GM19438 (cell line): ENCODE data around the gene MPST.
"Not testable (repeated sequence)": the region's sequence is repeated elsewhere in the genome, so short reads cannot be mapped to it uniquely, and the experiment has no call there.

Source experiments
- ATAC-seq: cut with Tn5 transposase; IDR thresholded peaks from one replicate; pipeline ENCODE4 v1.9.1; 2021; ENCODE audit warnings: low read depth; ENCODE audit not compliant: unreplicated experiment

Gene MPST

DNA sequence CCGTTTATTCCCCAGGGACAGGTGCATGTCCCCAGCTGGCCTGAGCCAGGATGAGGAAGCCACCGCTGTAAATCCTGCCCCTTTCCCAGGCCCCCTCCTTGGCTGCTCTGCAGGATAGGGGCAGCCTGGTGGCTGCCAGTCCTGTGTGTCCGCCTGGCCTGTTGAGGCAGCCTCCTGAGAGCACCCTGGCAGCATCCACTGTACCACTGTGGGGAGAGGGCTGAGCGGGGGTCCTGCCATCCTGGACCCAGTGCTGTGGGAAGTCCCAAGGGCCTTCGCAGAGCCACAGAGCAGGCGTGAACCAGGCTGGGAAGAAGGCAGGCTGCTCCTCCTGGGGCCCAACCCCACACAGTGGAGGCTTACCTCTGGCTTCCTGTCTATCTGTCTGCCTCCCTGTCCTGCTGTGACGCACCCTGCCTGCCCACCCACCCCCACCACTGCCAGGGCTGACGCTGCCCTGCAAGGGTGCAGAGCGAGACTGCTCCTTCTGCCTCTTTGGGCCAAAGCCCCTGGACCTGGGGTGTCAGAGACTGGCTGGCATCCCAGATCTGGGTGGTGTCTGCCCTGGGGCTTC lies 40.4 kb downstream of the MPST start:
- no peak for ATAC-seq

DNA sequence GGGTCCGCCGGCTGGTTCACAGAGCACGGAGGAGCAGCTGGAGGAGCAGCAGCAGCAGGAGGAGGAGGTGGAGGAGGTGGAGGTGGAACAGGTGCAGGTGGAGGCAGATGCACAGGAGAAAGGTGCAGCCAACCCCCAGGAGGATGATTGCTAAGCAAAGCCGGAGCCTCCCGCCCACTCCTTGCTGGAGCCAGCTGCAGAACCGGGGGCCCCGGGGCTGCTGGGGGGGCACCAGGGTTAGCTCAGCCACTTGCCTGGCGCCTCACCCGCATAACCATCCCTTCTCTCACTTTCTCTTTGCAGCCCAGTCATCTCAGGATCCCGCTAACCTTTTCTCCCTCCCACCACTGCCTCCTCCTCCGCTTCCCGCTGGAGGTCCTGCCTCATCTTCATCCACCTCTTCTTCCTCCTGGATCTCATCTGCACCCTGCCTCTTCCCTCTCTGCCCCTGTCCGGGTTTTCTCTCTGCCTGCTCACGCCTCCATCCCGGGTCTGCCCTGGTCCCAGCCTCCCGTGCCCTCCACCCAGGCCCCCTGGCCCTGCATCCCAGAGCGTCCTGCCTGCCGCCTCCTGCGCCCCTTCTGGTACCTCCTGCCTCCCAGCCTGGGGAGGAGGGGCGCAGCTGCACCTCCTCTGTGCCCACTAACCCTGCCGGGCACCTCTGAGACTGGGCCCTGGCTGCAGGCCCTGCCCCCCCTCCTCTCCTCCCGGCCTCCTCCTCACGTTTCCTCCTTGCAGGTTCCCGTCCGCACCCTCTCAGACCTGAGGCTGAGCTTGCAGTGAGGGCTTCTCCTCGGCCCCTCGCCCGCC lies 41.5 kb downstream of the MPST start:
- ATAC-seq: no peak

DNA sequence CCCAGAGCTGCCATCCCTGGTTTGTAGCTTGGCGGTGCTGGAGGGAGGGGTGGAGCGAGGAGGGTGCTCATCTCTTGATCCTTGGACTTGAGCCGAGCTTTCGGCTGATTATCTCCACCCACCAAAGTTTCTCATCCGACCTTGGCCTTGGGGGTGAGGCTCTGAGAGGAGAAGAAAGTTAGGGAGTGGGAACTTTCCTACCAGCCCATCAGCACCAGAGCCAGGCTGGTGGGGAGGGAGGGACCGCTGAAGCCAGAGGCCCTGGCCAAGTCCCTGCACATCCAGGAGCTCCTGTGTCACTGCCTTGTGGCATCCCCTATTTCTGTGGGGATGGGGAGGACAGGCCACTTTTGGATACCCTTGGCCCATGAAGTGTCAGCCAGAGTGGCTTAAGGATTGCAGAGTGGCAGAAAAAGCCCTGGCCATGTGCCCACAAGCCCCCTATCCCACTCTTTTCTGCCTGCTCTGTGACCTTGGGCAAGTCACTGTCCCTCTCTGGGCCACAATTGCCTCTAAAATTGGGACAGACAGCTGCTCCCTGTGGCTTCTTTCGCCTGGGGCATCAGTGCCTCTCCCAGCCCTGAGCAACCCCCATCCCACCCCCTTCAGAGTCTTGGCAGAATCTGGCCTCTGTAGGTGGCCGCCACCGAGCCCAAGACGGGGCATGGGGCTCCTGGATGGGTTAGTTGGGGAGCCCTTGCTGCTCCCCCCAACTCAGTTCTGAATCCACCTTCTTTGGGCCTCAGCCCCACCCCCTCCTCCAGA lies 42.3 kb downstream of the MPST start:
- no peak for ATAC-seq

DNA sequence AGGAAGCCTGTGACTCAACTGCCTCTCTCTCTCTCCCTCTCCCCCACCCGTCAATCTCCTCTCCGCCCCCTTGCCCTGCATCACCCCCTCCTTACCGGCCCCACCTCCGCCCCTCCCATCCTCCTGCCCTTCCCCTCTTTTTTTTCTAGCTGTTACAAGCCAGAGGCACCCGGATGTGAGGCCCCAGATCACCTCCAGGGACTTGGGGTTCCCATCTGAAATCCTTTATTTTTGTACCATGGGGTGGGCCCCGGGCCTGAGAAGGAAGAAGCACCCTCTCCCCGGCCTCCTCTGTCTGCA lies 42.8 kb downstream of the MPST start:
- ATAC-seq: no peak

DNA sequence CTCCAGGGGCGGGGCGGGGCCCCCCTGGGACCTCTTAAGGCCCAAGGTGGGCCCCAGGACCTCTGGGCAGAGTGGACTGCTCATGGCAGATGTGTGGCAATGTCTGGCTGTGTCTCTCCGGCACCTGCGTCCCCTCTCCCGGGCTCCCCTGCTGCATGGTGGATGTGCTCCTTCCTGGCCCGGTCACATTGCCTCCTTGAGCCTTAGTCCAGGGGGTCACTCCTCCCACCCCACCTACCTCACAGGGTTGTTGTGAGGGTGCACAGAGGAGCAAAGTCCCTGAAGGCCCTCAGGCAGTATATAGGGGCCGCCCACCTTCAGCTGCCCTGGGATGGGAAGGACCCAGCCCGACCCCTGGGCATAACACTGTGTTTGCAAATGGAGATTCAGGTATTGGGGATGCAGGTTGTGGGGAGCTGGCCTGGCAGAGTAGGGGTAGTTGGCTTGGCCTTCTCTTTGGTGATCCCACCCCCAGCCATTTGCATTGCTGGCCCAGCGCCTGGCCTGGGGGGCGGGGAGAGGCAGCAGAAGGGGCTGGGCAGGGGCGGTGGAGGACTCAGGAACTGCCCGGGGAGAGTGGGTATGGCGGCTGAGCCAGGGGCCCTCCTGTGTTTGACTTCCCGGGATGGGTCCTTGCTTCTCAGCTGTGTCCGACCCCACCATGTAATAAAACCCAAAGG lies 43.3 kb downstream of the MPST start:
- ATAC-seq: no peak

DNA sequence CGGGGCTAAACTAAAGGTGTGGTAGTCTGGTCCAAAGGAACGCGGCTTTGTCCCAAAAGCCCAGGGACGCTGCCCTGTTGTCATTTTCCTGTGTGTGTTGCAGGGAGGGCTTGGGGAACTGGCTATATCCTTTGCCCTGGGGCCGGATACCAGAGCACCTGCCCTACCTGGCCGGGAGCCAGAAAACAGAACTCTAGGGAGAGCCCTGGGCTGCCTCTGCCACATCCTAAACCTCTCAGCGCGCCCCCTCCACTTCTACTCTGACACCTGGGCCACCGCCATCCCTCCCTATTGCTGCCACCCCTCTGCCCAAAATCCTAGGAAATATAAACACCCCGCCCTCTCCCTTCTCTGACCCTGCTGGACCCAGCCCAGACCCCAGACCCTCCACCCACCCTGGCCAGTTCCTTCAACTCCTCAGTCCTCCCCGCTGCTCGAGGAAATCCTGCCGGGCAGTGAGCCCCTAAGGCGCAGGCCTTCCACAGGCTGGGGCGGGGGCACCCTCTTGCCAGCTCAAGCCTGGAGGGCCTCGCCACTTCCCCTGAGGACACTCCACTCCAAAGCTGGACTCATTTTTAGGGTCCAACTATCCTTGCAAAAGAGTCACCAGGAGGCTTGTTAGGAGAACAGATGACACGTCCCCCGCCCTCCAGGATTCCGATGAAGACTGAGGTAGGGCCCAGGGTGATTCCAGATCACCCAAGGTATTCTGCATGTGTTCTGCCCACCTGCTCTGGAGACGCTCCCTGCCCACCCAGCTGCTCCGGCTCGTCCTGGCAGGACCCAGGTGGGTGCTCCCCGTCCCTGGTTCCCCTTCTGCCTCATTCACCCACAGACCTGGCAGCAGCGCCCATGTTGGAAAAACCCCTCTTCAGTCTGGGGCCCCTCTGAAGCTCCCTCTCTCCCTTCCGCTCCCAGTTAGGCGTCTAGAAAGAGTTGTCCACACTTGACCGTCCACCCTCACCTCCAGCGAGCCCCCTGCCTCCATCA lies 44.2 kb downstream of the MPST start:
- ATAC-seq: no peak

DNA sequence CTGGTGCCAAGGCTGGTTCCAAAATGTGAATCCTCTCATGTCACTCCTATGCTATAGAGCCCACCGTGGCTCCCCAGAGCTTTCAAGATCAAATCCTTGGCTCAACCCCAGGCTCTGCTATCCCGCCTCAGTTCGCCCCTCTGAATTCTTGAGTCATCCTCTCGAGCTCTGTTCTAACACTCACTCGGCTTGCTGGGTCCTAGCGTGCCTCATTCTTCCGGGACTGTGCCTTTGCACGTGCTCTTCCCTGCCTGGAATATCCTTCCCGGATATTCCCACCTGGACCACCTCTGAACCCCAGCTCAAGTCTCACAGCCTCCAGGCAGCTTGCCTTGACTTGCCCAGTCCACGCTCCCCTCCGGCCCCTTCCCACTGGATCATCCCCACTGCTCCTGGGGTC lies 45.0 kb downstream of the MPST start:
- no peak for ATAC-seq

DNA sequence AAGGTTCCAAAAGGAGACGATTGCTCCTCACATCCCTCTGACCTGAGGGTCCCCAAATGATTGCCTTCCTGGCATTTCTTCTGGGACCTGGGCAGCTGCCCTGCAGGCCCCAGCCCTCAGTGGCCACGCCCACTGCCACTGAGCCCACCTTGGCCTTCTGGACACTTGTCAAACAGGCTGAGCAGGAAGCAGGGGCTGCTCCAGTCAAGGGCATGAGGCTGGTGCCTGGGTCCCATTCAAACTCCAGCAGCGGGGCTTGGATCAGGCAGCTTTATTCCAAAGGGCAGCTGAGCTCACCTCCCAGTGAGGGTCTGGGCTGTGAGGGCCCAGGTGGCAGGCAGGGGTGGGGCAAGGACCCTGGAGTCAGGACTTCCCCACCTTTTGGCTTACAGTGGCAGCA lies 45.6 kb downstream of the MPST start:
- ATAC-seq: no peak

DNA sequence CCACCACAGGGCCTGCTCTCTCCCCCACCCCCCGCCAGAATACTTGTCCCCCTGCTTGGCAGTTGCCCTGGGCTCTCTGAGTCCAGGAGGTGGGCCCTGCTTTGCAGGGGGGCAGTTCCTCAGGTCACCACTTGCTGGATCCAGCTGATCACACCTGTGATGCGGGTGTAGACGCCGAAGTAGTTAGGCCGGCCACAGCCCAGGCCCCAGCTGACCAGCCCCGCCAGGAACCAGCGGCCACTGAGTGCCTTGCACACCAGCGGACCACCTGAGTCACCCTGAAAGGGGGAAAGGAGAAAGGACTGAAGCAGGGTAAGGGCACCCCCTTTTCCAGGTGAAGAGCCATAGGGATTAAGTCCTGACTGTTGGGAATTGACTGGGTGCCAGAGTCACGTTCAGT lies 46.4 kb downstream of the MPST start:
- no peak for ATAC-seq

DNA sequence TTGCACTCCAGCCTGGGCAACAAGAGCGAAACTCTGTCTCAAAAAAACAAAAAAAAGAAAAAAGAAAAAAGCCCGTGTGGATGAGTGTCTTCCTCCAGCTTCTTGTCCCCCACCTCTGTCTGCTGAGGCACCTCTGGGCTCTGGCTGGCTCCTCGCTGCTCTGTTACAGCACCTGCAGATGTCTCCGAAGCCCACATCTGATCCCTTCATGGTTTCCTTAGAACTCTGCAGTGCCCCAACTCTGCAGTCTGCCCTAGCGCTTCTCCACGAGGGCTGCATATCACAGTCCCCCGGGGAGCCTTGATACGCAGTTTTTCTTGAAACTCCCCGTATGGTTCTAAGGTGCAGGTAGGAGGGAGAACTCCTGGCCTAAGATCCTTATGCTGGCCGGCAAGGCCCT lies 47.9 kb downstream of the MPST start:
- no peak for ATAC-seq

DNA sequence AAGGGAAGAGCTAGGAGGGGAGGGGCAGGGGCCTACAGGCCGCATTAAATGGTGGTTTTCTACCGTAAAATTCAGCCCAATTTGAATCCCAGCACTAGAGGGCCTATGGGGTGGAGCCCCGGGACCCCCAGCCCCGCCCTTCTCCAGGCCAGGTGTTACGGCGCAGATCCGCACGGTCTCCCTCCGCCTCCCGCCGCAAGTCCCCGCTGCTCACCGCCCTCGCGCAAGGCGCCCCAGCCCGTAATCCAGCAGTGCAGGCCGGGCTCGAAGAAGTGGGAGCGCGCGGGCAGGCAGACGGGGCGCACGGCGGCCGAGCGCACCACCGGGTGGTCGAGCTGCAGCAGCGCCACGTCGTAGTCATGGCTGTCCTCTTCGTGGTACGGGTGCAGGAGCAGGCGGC lies 49.3 kb downstream of the MPST start:
- ATAC-seq: no peak

DNA sequence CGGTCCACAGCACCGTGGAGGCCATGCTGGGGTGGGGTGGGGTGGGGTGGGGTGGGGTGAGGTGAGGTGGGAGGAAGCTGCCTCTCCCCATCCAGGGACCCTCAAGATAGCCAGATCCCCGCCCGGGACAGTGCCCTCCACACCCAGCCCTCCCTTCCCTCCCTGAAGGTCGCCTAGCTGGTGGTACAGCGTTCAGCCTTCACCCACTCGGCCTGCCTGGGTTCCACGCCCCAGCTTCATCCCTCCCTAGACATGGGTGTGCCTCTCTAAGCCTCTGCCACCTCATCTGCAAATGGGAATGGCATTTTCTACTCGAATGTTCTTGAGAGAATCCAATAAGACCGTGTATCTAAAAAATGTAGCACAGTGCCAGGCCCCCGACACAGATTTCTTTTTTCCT lies 49.8 kb downstream of the MPST start:
- no peak for ATAC-seq

DNA sequence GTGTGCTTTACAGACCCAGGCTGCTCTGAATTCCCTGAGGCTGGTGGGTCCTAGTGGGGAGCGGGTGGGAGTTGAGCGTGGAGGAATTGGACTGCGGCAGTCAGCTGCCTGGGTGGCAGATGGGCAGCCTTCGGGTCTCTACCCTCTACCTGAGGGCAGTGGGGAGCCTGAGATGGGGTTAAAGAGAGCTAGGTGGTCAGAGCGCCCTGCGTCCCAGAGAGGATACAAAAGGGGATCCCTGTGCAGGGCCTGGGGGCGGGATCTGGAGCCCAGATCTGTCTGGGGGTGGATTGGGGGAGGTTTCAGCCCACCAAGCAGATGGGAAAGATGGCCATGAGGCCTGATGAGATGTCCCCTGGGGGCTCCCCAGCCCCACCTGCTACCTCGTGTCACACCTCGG lies 50.2 kb downstream of the MPST start:
- ATAC-seq: no peak

DNA sequence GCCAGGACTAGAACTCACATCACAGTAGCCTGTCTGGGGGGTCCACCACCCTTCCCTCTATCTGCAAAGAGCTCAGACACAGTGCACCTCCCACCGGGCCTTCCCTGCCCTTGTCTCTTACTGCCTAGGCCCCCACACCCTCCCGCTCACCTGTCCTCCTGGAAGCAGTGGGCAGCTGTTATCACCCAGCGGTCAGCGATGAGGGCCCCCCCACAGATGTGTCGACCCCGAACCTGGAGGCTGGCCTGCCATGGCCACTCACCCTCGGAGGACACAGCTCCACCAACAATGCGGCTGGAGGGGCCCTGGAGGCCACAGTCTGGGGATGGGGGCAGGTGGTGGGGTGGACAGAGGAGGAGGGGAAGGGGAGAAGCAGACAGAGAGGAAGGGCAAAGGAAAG lies 50.8 kb downstream of the MPST start:
- no peak for ATAC-seq

DNA sequence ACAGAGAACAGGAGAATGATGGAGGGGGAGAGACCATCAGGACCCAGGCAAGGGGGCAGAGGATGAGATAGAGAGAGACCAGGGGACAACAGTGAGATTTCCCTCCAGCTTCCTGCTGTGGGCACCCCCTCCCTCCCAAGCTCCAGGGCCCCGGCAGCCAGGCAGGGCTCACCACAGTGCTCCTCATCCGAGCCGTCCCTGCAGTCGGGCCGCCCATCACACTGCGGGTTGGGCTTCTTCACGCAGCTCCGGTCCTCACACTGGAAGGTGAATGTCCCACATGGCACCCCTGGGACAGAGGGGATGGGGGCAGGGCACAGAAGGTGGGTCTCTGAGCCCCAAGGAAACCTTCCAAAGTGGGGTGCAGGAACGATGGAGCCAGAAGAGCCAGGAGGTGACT lies 51.2 kb downstream of the MPST start:
- no peak for ATAC-seq

DNA sequence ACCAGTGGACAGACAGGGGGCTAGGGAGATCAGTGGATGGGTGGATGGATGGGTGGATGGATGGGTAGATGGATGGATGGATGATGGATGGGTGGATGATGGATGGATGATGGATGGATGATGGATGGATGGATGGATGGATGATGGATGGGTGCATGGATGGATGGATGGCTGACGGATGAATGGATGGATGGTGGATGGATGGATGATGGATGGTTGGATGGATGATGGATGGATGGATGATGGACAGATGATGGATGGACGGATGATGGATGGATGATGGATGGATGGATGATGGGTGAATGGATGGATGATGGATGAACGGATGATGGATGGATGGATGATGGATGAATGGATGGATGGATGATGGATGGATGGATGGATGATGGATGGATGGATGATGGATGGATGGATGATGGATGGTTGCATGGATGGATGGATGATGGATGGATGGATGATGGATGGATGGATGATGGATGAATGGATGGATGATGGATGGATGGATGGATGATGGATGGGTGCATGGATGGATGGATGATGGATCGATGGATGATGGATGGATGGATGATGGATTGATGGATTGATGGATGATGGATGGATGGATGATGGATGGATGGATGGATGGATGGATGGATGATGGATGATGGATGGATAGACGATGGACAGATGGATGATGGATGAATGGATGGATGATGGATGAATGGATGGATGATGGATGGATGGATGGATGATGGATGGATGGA lies 52.5 kb downstream of the MPST start:
- not testable (repeated sequence) for ATAC-seq

DNA sequence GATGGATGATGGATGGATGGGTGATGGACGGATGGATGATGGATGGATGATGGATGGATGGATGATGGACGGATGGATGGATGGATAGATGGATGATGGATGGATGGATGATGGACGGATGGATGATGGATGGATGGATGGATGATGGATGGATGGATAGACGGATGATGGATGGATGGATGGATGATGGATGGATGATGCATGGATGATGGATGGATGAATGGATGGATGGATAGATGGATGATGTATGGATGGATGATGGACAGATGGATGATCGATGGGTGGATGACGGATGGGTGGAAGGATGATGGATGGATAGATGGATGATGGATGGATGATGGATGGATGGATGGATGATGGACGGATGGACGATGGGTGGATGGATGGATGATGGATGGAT lies 53.1 kb downstream of the MPST start:
- ATAC-seq: no peak

DNA sequence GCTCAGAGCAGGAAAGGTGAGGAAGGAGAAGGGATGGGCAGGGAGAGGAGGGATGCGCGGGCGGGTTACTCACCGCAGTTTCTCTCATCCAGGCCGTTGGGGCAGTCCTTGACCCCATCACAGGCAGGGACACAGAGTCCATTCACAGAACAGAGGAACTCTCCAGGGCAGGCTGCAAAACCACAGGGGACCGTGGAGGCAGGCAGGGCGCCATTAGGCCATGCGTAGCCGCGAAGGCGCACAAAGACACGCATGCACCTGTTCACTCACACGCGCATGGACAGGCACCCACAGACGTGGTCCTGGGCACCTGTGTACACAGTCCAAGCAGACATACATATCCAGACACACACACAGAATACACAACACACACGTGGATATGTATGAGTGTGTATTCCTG lies 55.0 kb downstream of the MPST start:
- no peak for ATAC-seq

DNA sequence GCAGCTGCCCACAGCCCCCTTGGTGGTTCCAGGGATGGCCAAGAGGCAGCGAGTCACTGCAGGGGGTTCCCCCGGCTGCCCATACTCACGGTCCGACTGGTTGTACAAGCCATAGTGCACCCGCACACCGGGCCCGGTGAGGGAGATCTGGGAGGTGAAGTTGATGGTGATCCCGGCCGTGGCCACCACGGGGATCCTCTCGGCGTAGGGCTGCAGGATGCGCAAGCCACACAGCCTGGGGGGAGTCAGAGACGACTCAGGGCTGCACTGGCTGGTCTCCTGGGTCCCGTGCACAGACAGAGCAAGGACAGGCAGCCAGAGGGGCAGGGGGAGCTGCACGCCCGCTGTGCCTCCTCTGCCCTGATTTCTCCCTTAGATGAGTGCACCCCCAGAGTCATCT lies 55.5 kb downstream of the MPST start:
- ATAC-seq: no peak
